RWPE2 (cell line): ENCODE results near the gene SIGLEC15.
"Not testable (repeated sequence)": the region's sequence is repeated elsewhere in the genome, so short reads cannot be mapped to it uniquely, and the experiment has no call there.

ENCODE experiments used
- ATAC-seq: fragments of 200-7000 bp; cut with Tn5 transposase; 3 replicates; pipeline ENCODE4 v1.9.1; 2021; ENCODE audit warnings: low read depth
- DNase-seq: peaks from one replicate; pipeline ENCODE4 v3.0.0-alpha.2; 2020; ENCODE audit warnings: low spot score
- H3K27ac ChIP-seq: fragments of 450-650 bp; 2 replicates; pipeline ENCODE4 v1.5.1; 2017; ENCODE audit warnings: mild to moderate bottlenecking; ENCODE audit not compliant: poor library complexity, severe bottlenecking
- H3K27me3 ChIP-seq: fragments of 250-450 bp; sonication (Bioruptor Pico); 2 replicates; pipeline ENCODE4 v1.5.1; 2021; ENCODE audit warnings: mild to moderate bottlenecking, moderate library complexity; ENCODE audit not compliant: insufficient read depth, poor library complexity, severe bottlenecking
- H3K36me3 ChIP-seq: fragments of 250-450 bp; sonication (Bioruptor Pico); 2 replicates; pipeline ENCODE4 v1.5.1; 2020; ENCODE audit warnings: low read depth, mild to moderate bottlenecking, moderate library complexity
- H3K4me1 ChIP-seq: fragments of 250-450 bp; sonication (Bioruptor Pico); 2 replicates; pipeline ENCODE4 v1.5.1; 2021; ENCODE audit warnings: mild to moderate bottlenecking, moderate library complexity; ENCODE audit not compliant: insufficient read depth, poor library complexity, severe bottlenecking
- H3K4me3 ChIP-seq: fragments of 250-450 bp; sonication (Bioruptor Pico); 2 replicates; pipeline ENCODE4 v1.5.1; 2021; ENCODE audit warnings: mild to moderate bottlenecking, moderate library complexity; ENCODE audit not compliant: severe bottlenecking
- H3K9me3 ChIP-seq: fragments of 250-450 bp; sonication (Bioruptor Pico); 2 replicates; pipeline ENCODE4 v1.5.1; 2021; ENCODE audit warnings: mild to moderate bottlenecking, moderate library complexity; ENCODE audit not compliant: severe bottlenecking
- TF ChIP-seq, protein P1 (sequence below): fragments of 450-650 bp; IDR thresholded peaks from one replicate; pipeline ENCODE4 v1.5.1; 2017; ENCODE audit warnings: mild to moderate bottlenecking, moderate library complexity; ENCODE audit not compliant: poor library complexity, severe bottlenecking

SIGLEC15 gene

DNA sequence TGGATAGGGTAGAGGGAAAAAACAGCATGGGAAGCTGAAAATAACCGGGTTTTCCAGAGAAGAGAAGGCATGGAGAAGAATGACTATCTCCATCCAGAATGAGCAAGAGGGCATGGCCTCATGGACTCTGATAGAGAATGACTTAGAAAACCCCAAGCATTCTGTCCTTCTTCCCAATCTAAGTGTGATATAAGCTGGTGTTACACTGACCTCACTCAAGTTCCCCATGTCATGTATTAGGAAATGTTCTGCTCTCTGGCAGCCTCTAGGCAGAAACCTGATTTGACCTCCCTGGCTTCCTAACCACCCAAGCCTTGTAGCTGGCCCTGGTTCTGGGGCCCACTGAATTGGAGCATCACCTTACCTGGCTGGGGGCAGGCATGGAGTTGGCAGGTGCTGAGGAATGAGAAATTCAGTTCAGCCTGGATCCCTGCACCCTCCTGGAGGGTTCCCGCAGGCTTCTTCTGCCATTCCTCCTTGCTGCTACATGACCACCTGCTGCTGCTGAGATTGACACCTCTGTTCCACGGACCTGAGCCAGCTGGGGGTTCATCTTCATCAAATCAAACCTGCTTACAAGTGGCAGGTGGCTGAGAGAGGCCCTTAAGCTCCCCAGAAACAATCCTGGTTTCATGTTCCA lies 5.2 kb upstream of the SIGLEC15 start:
- TF ChIP-seq, protein P1, sequence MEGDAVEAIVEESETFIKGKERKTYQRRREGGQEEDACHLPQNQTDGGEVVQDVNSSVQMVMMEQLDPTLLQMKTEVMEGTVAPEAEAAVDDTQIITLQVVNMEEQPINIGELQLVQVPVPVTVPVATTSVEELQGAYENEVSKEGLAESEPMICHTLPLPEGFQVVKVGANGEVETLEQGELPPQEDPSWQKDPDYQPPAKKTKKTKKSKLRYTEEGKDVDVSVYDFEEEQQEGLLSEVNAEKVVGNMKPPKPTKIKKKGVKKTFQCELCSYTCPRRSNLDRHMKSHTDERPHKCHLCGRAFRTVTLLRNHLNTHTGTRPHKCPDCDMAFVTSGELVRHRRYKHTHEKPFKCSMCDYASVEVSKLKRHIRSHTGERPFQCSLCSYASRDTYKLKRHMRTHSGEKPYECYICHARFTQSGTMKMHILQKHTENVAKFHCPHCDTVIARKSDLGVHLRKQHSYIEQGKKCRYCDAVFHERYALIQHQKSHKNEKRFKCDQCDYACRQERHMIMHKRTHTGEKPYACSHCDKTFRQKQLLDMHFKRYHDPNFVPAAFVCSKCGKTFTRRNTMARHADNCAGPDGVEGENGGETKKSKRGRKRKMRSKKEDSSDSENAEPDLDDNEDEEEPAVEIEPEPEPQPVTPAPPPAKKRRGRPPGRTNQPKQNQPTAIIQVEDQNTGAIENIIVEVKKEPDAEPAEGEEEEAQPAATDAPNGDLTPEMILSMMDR, result no peak
- DNase-seq (no peak), ATAC-seq (no peak)
- H3K27ac ChIP-seq, result no peak overlapping the region
- H3K4me3 ChIP-seq, result no peak overlapping the region
- H3K27me3 ChIP-seq, result no peaks in the 10 kb centered on the region
- peaks cover 4% of the 10 kb centered on the region for H3K4me1 ChIP-seq
- no peaks in the 10 kb centered on the region for H3K36me3 ChIP-seq
- no peaks in the 10 kb centered on the region for H3K9me3 ChIP-seq

DNA sequence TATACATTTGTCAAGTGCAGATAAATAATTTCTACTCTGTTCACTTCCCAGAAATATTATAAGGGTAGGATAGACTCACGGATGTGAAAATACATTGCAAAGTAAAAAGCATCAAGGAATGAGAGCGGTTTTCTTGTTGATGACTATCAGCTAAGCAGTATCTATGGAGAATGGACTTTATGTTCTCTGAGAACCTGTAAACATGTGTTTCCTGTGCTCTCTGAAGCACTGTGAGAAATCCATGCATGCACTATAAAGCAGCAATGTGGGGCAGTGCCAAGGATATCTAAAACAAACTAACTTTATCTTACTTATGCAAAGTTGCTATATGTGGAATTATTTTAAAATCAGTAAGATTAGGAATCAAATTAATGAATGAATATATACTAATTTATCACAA lies 4.4 kb upstream of the SIGLEC15 start:
- DNase-seq, result no peak
- H3K27ac ChIP-seq, result no peak overlapping the region
- H3K27me3 ChIP-seq, result no peaks in the 10 kb centered on the region
- H3K4me1 ChIP-seq, result peaks cover 4% of the 10 kb centered on the region
- TF ChIP-seq, protein P1, result no peak
- no peaks in the 10 kb centered on the region for H3K36me3 ChIP-seq
- H3K9me3 ChIP-seq, result no peaks in the 10 kb centered on the region
- no peak overlapping the region for H3K4me3 ChIP-seq
- no peak for ATAC-seq

DNA sequence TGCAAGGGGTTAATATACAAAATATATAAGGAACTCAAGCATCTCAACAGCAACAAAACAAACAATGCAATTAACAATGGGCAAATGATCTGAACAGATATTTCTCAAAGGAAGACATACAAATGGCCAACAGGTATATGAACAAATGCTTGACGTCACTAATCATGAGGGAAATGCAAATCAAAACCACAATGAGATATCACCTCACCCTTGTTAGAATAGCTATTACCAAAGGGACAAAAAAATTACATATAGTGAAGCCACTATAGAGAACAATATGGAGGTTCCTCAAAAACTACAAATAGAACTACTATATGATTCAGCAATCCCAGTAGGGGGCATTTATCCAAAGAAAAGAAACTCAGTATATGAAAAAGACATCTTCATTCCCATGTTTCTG lies 3.8 kb upstream of the SIGLEC15 start:
- ATAC-seq (no peak), DNase-seq (no peak)
- H3K27me3 ChIP-seq, result no peaks in the 10 kb centered on the region
- no peaks in the 10 kb centered on the region for H3K36me3 ChIP-seq
- peaks cover 4% of the 10 kb centered on the region for H3K4me1 ChIP-seq
- H3K27ac ChIP-seq, result no peak overlapping the region
- H3K9me3 ChIP-seq, result no peaks in the 10 kb centered on the region
- H3K4me3 ChIP-seq, result no peak overlapping the region
- TF ChIP-seq, protein P1, result no peak

DNA sequence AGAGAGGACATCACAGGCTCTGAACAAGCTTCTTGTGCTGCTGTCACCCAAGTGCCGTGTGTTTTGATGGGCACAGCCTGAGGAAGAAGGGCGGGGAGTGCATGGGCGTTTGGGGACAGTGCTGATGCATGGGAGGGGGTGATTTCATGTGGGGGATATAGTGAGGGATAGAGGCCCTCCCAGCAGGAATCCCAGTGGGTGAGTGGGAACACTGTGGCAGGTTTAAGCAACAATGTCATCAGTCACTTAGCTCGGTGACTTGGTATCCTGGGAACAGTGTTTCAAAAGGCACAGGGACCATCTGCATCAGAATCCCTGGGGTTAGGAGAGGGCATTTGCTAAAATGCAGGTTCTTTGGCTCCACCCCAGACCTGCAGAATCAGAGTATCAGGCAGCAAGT lies 609 bp downstream of the SIGLEC15 start:
- no peaks in the 10 kb centered on the region for H3K27me3 ChIP-seq
- H3K4me3 ChIP-seq, result no peak overlapping the region
- H3K27ac ChIP-seq, result no peak overlapping the region
- no peaks in the 10 kb centered on the region for H3K36me3 ChIP-seq
- TF ChIP-seq, protein P1, result no peak
- DNase-seq, result no peak
- no peaks in the 10 kb centered on the region for H3K9me3 ChIP-seq
- H3K4me1 ChIP-seq, result peaks cover 22% of the 10 kb centered on the region
- ATAC-seq, result no peak

DNA sequence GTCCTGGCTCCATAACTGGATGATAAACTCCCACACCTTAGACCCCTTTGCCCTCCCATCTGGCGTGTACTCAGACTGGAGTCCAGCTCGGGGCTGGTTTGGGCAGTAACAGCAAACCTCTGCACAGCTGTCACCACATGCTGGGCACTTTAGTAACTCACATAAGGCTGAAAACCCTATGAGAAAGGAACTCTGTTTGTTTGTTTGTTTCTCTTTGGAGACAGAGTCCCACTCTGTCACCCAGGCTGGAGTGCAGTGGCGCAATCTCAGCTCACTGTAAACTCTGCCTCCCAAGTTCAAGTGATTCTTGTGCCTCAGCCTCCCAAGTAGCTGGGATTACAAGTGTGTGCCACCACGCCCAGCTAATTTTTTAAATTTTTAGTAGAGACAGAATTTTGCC lies 1.2 kb downstream of the SIGLEC15 start:
- not testable (repeated sequence) for H3K36me3 ChIP-seq, H3K27me3 ChIP-seq, ATAC-seq, H3K27ac ChIP-seq, H3K4me3 ChIP-seq, H3K9me3 ChIP-seq, DNase-seq
- peaks cover 22% of the 10 kb centered on the region for H3K4me1 ChIP-seq
